Choroid plexus epithelial cell (primary cell): Measurements from ENCODE around the gene C19orf81.

Experiments
- DNase-seq: peaks from one replicate; pipeline ENCODE4 v3.0.0-alpha.2; 2010; ENCODE audit warnings: low read depth
- H3K4me3 ChIP-seq: 2 replicates; pipeline ENCODE4 v1.5.1; 2011; ENCODE audit warnings: low read depth, mild to moderate bottlenecking, control low read depth, low read length, moderate library complexity
- CTCF ChIP-seq: conservative IDR thresholded peaks from 2 replicates; pipeline ENCODE4 v1.5.1; 2011; ENCODE audit warnings: low read depth, mild to moderate bottlenecking, control low read depth, inconsistent platforms, low read length, moderate library complexity

Gene C19orf81

GRCh38 chr19:50633973-50634372 is 15.3 kb upstream of the C19orf81 start:
- no peak overlapping the region for H3K4me3 ChIP-seq
- TF ChIP-seq CTCF: no peak
- no peak for DNase-seq

- no peak for DNase-seq
- TF ChIP-seq CTCF: no peak
- no peak overlapping the region for H3K4me3 ChIP-seq
Observed at GRCh38 chr19:50636317-50637085, 12.7 kb upstream of the C19orf81 start.

- DNase-seq: no peak
- TF ChIP-seq CTCF: no peak
- no peak overlapping the region for H3K4me3 ChIP-seq
Observed at GRCh38 chr19:50638600-50638999, 10.6 kb upstream of the C19orf81 start.

- peak within 1 kb of the TSS; percentile 44 for H3K4me3 ChIP-seq
- peak; percentile 46 for DNase-seq
- TF ChIP-seq CTCF: no peak
Observed at GRCh38 chr19:50639121-50640112, 9.8 kb upstream of the C19orf81 start, which contains the start of gene SYT3. TSS of gene SYT3 (minus strand) at chr19:50639881. CDS start at chr19:50637411, 2,470 bp downstream.

- no peak overlapping the region for H3K4me3 ChIP-seq
- no peak for DNase-seq
- no peak for TF ChIP-seq CTCF
Observed at GRCh38 chr19:50640368-50640767, 8.9 kb upstream of the C19orf81 start.

GRCh38 chr19:50644315-50644915 is 4.8 kb upstream of the C19orf81 start:
- no peak overlapping the region for H3K4me3 ChIP-seq
- TF ChIP-seq CTCF: no peak
- no peak for DNase-seq
